HG03442 (cell line): ENCODE data around the gene EPB41L4B.
"Not testable (repeated sequence)": the region's sequence is repeated elsewhere in the genome, so short reads cannot be mapped to it uniquely, and the experiment has no call there.

ENCODE experiments used
- ATAC-seq: cut with Tn5 transposase; IDR thresholded peaks from one replicate; pipeline ENCODE4 v1.9.1; 2021; ENCODE audit warnings: mild to moderate bottlenecking, moderate library complexity; ENCODE audit not compliant: unreplicated experiment

EPB41L4B gene

GRCh38 chr9:109129470-109130197, 191.2 kb downstream of the EPB41L4B start:
- ATAC-seq = no peak

GRCh38 chr9:109126671-109127070, 194.2 kb downstream of the EPB41L4B start:
- not testable (repeated sequence) for ATAC-seq

GRCh38 chr9:109124121-109124520, 196.7 kb downstream of the EPB41L4B start:
- ATAC-seq = no peak

DNA sequence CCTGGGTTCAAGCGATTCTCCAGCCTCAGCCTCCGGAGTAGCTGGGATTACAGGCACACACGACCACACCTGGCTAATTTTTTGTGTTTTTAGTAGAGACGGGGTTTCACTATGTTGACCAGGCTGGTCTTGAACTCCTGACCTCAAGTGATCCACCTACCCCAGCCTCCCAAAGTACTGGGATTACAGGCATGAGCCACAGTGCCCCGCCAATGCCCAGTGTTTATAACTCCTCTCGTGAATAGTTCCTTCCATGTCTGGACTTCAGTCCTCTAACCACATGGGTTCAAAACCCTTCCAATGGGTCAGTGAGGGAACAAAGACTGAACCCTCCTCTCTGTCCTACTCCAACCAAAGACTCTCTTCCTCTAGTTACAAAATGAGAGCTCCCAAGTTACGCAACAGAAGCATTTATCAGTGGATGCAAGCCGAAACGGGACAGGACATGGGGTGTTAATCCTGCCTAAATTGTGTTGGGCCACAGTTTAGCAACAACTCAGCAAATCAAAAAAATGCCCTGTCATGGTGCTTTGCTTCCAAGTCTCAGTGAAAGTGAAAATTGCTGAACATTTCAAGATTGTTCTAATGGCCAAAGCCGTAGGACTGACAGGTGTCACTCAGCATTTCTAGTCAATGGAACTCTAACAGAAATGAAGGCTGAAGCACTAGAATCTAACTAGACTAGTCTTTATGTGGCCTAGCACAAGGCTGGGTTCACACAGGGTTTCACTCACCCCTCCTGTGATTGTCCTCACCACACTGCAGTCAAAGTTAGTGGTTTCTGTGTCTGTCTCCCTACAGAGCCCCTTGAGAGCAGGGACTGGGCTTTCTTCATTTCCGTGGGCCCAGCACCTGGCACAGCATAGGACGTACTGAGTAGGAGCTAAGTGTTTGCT, 197.9 kb downstream of the EPB41L4B start:
- ATAC-seq = peak; percentile 26
